ENCODE data around the gene SRPK2.

DNA sequence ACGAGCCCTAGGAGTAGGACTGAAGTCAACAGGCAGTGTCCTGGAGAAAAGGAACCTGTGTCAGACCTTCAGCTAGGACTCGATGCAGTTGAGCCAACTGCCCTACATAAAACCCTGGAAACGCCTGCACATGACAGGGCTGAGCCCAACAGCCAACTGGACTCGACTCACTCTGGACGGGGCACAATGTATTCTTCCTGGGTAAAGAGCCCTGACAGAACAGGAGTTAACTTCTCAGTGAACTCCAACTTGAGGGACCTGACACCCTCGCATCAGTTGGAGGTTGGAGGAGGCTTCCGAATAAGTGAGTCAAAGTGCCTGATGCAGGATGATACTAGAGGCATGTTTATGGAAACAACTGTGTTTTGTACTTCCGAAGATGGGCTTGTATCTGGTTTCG is 281.3 kb downstream of the SRPK2 start:
- TF ChIP-seq POLR2AphosphoS5 (IDR thresholded peaks at IDR 0.05): no peak
- TF ChIP-seq, protein P1, sequence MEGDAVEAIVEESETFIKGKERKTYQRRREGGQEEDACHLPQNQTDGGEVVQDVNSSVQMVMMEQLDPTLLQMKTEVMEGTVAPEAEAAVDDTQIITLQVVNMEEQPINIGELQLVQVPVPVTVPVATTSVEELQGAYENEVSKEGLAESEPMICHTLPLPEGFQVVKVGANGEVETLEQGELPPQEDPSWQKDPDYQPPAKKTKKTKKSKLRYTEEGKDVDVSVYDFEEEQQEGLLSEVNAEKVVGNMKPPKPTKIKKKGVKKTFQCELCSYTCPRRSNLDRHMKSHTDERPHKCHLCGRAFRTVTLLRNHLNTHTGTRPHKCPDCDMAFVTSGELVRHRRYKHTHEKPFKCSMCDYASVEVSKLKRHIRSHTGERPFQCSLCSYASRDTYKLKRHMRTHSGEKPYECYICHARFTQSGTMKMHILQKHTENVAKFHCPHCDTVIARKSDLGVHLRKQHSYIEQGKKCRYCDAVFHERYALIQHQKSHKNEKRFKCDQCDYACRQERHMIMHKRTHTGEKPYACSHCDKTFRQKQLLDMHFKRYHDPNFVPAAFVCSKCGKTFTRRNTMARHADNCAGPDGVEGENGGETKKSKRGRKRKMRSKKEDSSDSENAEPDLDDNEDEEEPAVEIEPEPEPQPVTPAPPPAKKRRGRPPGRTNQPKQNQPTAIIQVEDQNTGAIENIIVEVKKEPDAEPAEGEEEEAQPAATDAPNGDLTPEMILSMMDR (IDR thresholded peaks at IDR 0.05; ENCODE audit: poor library complexity, severe bottlenecking): no peak
- TF ChIP-seq EZH2 (IDR thresholded peaks at IDR 0.05; ENCODE audit: borderline replicate concordance, insufficient read depth, low read length, poor library complexity, severe bottlenecking): no peak

Data from neural cell (in vitro differentiated cells).